H54 (cell line): ENCODE results near the gene PCED1B.
"Not testable (repeated sequence)": the region's sequence is repeated elsewhere in the genome, so short reads cannot be mapped to it uniquely, and the experiment has no call there.

ENCODE experiments used
- DNase-seq: peaks from one replicate; pipeline ENCODE4 v3.0.0; 2011; ENCODE audit warnings: low spot score, mixed read lengths; ENCODE audit not compliant: insufficient read length
- FAIRE-seq: peaks from 3 replicates; lab custom pipeline; 2011; peaks lifted over from hg19 to GRCh38; lab: Jason Lieb, UNC
- POLR2A ChIP-seq: IDR thresholded peaks from 2 replicates; pipeline ENCODE4 v1.6.1; 2011; ENCODE audit warnings: low read depth, mild to moderate bottlenecking, low read length

Gene PCED1B

GRCh38 chr12:47190271-47190750, 110.9 kb downstream of the PCED1B start:
- FAIRE-seq, result peak; percentile 94

GRCh38 chr12:47190905-47191304, 111.5 kb downstream of the PCED1B start:
- DNase-seq (no peak), FAIRE-seq (no peak)
- no peak for TF ChIP-seq POLR2A

More at GRCh38 chr12:47190271-47190750, 110.9 kb downstream of the PCED1B start:
- no peak for TF ChIP-seq POLR2A
- DNase-seq, result peak; percentile 53

GRCh38 chr12:47192051-47192450, 112.6 kb downstream of the PCED1B start:
- DNase-seq, result no peak
- TF ChIP-seq POLR2A, result no peak
- no peak for FAIRE-seq

GRCh38 chr12:47193066-47193465, 113.6 kb downstream of the PCED1B start:
- TF ChIP-seq POLR2A, result no peak
- DNase-seq, result no peak
- peak; percentile 6 for FAIRE-seq

- TF ChIP-seq POLR2A, result no peak
- FAIRE-seq (no peak), DNase-seq (no peak)
Observed at GRCh38 chr12:47194501-47194900, 115.1 kb downstream of the PCED1B start.

GRCh38 chr12:47200446-47200845, 121.0 kb downstream of the PCED1B start:
- FAIRE-seq (no peak), DNase-seq (no peak)
- no peak for TF ChIP-seq POLR2A

- DNase-seq, FAIRE-seq: not testable (repeated sequence)
Observed at GRCh38 chr12:47201190-47201589, 121.8 kb downstream of the PCED1B start.

GRCh38 chr12:47202176-47202575, 122.8 kb downstream of the PCED1B start:
- DNase-seq (no peak), FAIRE-seq (no peak)
- no peak for TF ChIP-seq POLR2A

- no peak for TF ChIP-seq POLR2A
- DNase-seq (no peak), FAIRE-seq (no peak)
Observed at GRCh38 chr12:47205532-47206449, 126.4 kb downstream of the PCED1B start.

GRCh38 chr12:47206450-47207339, 127.3 kb downstream of the PCED1B start:
- no peak for FAIRE-seq
- DNase-seq, result no peak
- no peak for TF ChIP-seq POLR2A

GRCh38 chr12:47207340-47207717, 127.9 kb downstream of the PCED1B start:
- DNase-seq (no peak), FAIRE-seq (no peak)
- no peak for TF ChIP-seq POLR2A

GRCh38 chr12:47207829-47208248, 128.4 kb downstream of the PCED1B start:
- FAIRE-seq, result no peak
- no peak for TF ChIP-seq POLR2A
- DNase-seq, result no peak

GRCh38 chr12:47209014-47209413, 129.6 kb downstream of the PCED1B start:
- FAIRE-seq (no peak), DNase-seq (no peak)
- TF ChIP-seq POLR2A, result no peak

- DNase-seq (no peak), FAIRE-seq (no peak)
- TF ChIP-seq POLR2A, result no peak
Observed at GRCh38 chr12:47210776-47211175, 131.4 kb downstream of the PCED1B start.
